ENCODE measurements around the gene NWD2. TPM values are rescaled to one million over a fixed set of nuclear protein-coding genes. Genes with fewer than 3 reads are reported as not detected.

NWD2 gene
- total and polyA plus RNA-seq, 7 donors: under 0.01 to 2.3 (median 0.35) TPM

- 94 to 96% methylated on average over 8 of the region's 8 CpGs for WGBS, 2 donors
Observed at GRCh38 chr4:37446016-37446415, 201.5 kb downstream of the NWD2 start.

GRCh38 chr4:37447886-37448285, 203.3 kb downstream of the NWD2 start:
- Histone ChIP-seq H3K27me3 (peaks cover 0 to 21% (median 0%) of the 10 kb centered on the region in 3 donors), H3K4me1 (no peaks in the 10 kb centered on the region), H3K9me3 (no peaks in the 10 kb centered on the region), H3K36me3 (no peaks in the 10 kb centered on the region), H3K4me3 (no peak overlapping the region), H3K27ac (no peak overlapping the region)
- 73 to 80% methylated on average over 3 of the region's 3 CpGs for WGBS, 2 donors
- no peak for DNase-seq
- intact Hi-C loops (cut with DNase I): no loop called here
- TF ChIP-seq POLR2AphosphoS5 (IDR thresholded peaks at IDR 0.05) (no peak), POLR2A (IDR thresholded peaks at IDR 0.05) (no peak), EP300 (IDR thresholded peaks at IDR 0.05) (no peak), CTCF (IDR thresholded peaks at IDR 0.05) (no peak)

More at GRCh38 chr4:37446016-37446415, 201.5 kb downstream of the NWD2 start:
- H3K27me3 ChIP-seq: peaks cover 0 to 17% (median 0%) of the 10 kb centered on the region in 3 donors
- H3K27ac ChIP-seq: no peak overlapping the region
- H3K9me3 ChIP-seq: no peaks in the 10 kb centered on the region
- intact Hi-C loops (cut with DNase I): no loop called here
- H3K4me3 ChIP-seq: no peak overlapping the region
- DNase-seq: no peak
- no peak for TF ChIP-seq CTCF (IDR thresholded peaks at IDR 0.05)
- no peak for TF ChIP-seq EP300 (IDR thresholded peaks at IDR 0.05)
- TF ChIP-seq POLR2A (IDR thresholded peaks at IDR 0.05): no peak
- TF ChIP-seq POLR2AphosphoS5 (IDR thresholded peaks at IDR 0.05): no peak
- H3K4me1 ChIP-seq: no peaks in the 10 kb centered on the region
- no peaks in the 10 kb centered on the region for H3K36me3 ChIP-seq

- Histone ChIP-seq H3K9me3 (no peaks in the 10 kb centered on the region), H3K36me3 (no peaks in the 10 kb centered on the region), H3K4me3 (no peak overlapping the region), H3K27ac (no peak overlapping the region), H3K27me3 (peaks cover 0 to 37% (median 9%) of the 10 kb centered on the region in 3 donors), H3K4me1 (peaks cover 0 to 14% (median 12%) of the 10 kb centered on the region in 4 donors)
- intact Hi-C loops (cut with DNase I): no loop called here
- 91 to 94% methylated on average over 2 of the region's 2 CpGs for WGBS, 2 donors
- DNase-seq: no peak
- TF ChIP-seq POLR2A (IDR thresholded peaks at IDR 0.05): no peak
- no peak for TF ChIP-seq EP300 (IDR thresholded peaks at IDR 0.05)
- no peak for TF ChIP-seq POLR2AphosphoS5 (IDR thresholded peaks at IDR 0.05)
- no peak for TF ChIP-seq CTCF (IDR thresholded peaks at IDR 0.05)
Observed at GRCh38 chr4:37450309-37450708, 205.8 kb downstream of the NWD2 start.

- H3K27ac ChIP-seq: no peak overlapping the region
- 92 to 94% methylated on average over 1 of the region's 1 CpG for WGBS, 2 donors
- no peak for DNase-seq
- peaks cover 0 to 14% (median 12%) of the 10 kb centered on the region in 4 donors for H3K4me1 ChIP-seq
- no peaks in the 10 kb centered on the region for H3K36me3 ChIP-seq
- peaks cover 0 to 43% (median 9%) of the 10 kb centered on the region in 3 donors for H3K27me3 ChIP-seq
- no peak overlapping the region for H3K4me3 ChIP-seq
- intact Hi-C loops (cut with DNase I): no loop called here
- no peaks in the 10 kb centered on the region for H3K9me3 ChIP-seq
- no peak for TF ChIP-seq EP300 (IDR thresholded peaks at IDR 0.05)
- no peak for TF ChIP-seq POLR2AphosphoS5 (IDR thresholded peaks at IDR 0.05)
- no peak for TF ChIP-seq POLR2A (IDR thresholded peaks at IDR 0.05)
- TF ChIP-seq CTCF (IDR thresholded peaks at IDR 0.05): no peak
Observed at GRCh38 chr4:37450911-37451310, 206.4 kb downstream of the NWD2 start.

- TF ChIP-seq POLR2AphosphoS5 (IDR thresholded peaks at IDR 0.05): no peak
- no peak for TF ChIP-seq CTCF (IDR thresholded peaks at IDR 0.05)
- no peak for TF ChIP-seq EP300 (IDR thresholded peaks at IDR 0.05)
- TF ChIP-seq POLR2A (IDR thresholded peaks at IDR 0.05): no peak
- Histone ChIP-seq H3K27me3 (peaks cover 0 to 45% (median 9%) of the 10 kb centered on the region in 3 donors), H3K36me3 (no peaks in the 10 kb centered on the region), H3K4me1 (peaks cover 0 to 14% (median 12%) of the 10 kb centered on the region in 4 donors), H3K4me3 (no peak overlapping the region), H3K27ac (no peak overlapping the region), H3K9me3 (no peaks in the 10 kb centered on the region)
- no peak for DNase-seq
- intact Hi-C loops (cut with DNase I): loop anchor here (2.0 kb wide), 1 partner anchor 115 kb away; no protein-coding TSS in a partner anchor
- 81 to 86% methylated on average over 2 of the region's 2 CpGs for WGBS, 2 donors
Observed at GRCh38 chr4:37451656-37452055, 207.1 kb downstream of the NWD2 start.
